Bone marrow (tissue), 2 donors: Measurements from ENCODE around the gene CEP44.
"Not testable (repeated sequence)": the region's sequence is repeated elsewhere in the genome, so short reads cannot be mapped to it uniquely, and the experiment has no call there.

Source experiments
- DNase-seq, 2 donors: peaks; one replicate each; lab custom pipeline; 2025; lab: John Stamatoyannopoulos, UW

Gene CEP44

GRCh38 chr4:174324725-174325124, 41.0 kb downstream of the CEP44 start:
- no peak for DNase-seq

- no peak for DNase-seq
Measured at GRCh38 chr4:174332741-174333493, 49.2 kb downstream of the CEP44 start.

- DNase-seq = no peak
Measured at GRCh38 chr4:174334628-174335027, 50.9 kb downstream of the CEP44 start.

- no peak for DNase-seq
Measured at GRCh38 chr4:174340714-174341113, 57.0 kb downstream of the CEP44 start.

GRCh38 chr4:174349156-174349555, 65.4 kb downstream of the CEP44 start:
- no peak for DNase-seq

GRCh38 chr4:174352061-174352819, 68.5 kb downstream of the CEP44 start:
- no peak for DNase-seq

- DNase-seq = no peak
Measured at GRCh38 chr4:174357321-174357720, 73.6 kb downstream of the CEP44 start.

- DNase-seq = no peak
Measured at GRCh38 chr4:174358410-174358809, 74.7 kb downstream of the CEP44 start.

GRCh38 chr4:174358829-174359228, 75.1 kb downstream of the CEP44 start:
- peak in 1 of 2 donors; percentile 7 for DNase-seq

GRCh38 chr4:174362340-174362739, 78.6 kb downstream of the CEP44 start:
- DNase-seq = no peak

GRCh38 chr4:174363782-174364181, 80.1 kb downstream of the CEP44 start:
- not testable (repeated sequence) for DNase-seq

- peak in 1 of 2 donors; percentile 40 for DNase-seq
Measured at GRCh38 chr4:174365018-174365587, 81.4 kb downstream of the CEP44 start.

- no peak for DNase-seq
Measured at GRCh38 chr4:174369985-174370384, 86.3 kb downstream of the CEP44 start.

GRCh38 chr4:174373821-174374220, 90.1 kb downstream of the CEP44 start:
- no peak for DNase-seq

- no peak for DNase-seq
Measured at GRCh38 chr4:174375422-174375821, 91.7 kb downstream of the CEP44 start.

GRCh38 chr4:174377613-174378012, 93.9 kb downstream of the CEP44 start:
- DNase-seq = no peak

- DNase-seq = no peak
Measured at GRCh38 chr4:174378951-174379350, 95.2 kb downstream of the CEP44 start.

- DNase-seq = not testable (repeated sequence)
Measured at GRCh38 chr4:174380206-174380605, 96.5 kb downstream of the CEP44 start.

- no peak for DNase-seq
Measured at GRCh38 chr4:174380699-174381439, 97.2 kb downstream of the CEP44 start.

- no peak for DNase-seq
Measured at GRCh38 chr4:174381440-174381800, 97.7 kb downstream of the CEP44 start.
